Raji (cell line): Measurements from ENCODE around the gene COL20A1.

ENCODE experiments used
- POLR2A ChIP-seq: IDR thresholded peaks from 2 replicates; pipeline ENCODE4 v1.6.1; 2011; ENCODE audit warnings: low read depth, low read length, control low read depth; ENCODE audit not compliant: insufficient read depth

COL20A1 gene

GRCh38 chr20:63315731-63316491 lies 22.9 kb downstream of the COL20A1 start:
- TF ChIP-seq POLR2A, result no peak

GRCh38 chr20:63316502-63316921 lies 23.5 kb downstream of the COL20A1 start:
- no peak for TF ChIP-seq POLR2A

- no peak for TF ChIP-seq POLR2A
Observed at GRCh38 chr20:63317061-63317460, 24.1 kb downstream of the COL20A1 start.

GRCh38 chr20:63317601-63318291 lies 24.8 kb downstream of the COL20A1 start:
- TF ChIP-seq POLR2A, result no peak

- no peak for TF ChIP-seq POLR2A
Observed at GRCh38 chr20:63318391-63319163, 25.6 kb downstream of the COL20A1 start.

- TF ChIP-seq POLR2A, result no peak
Observed at GRCh38 chr20:63319164-63320040, 26.4 kb downstream of the COL20A1 start.

GRCh38 chr20:63320041-63320511 lies 27.1 kb downstream of the COL20A1 start:
- TF ChIP-seq POLR2A, result no peak

GRCh38 chr20:63320616-63321147 lies 27.7 kb downstream of the COL20A1 start:
- TF ChIP-seq POLR2A, result no peak

GRCh38 chr20:63321148-63321831 lies 28.3 kb downstream of the COL20A1 start:
- TF ChIP-seq POLR2A, result no peak

GRCh38 chr20:63322146-63322932 lies 29.4 kb downstream of the COL20A1 start:
- no peak for TF ChIP-seq POLR2A

GRCh38 chr20:63322933-63323273 lies 29.9 kb downstream of the COL20A1 start:
- TF ChIP-seq POLR2A, result no peak

- no peak for TF ChIP-seq POLR2A
Observed at GRCh38 chr20:63323357-63323981, 30.5 kb downstream of the COL20A1 start.

- TF ChIP-seq POLR2A, result no peak
Observed at GRCh38 chr20:63325021-63325471, 32.1 kb downstream of the COL20A1 start.
